Neuronal stem cell (in vitro differentiated cells): ENCODE measurements around the gene RAB39B. TPM values are rescaled to one million over a fixed set of nuclear protein-coding genes. Genes with fewer than 3 reads are reported as not detected.

Experiments used
- DNase-seq: peaks from one replicate; pipeline ENCODE4 v3.0.0-alpha.2; 2013; ENCODE audit warnings: low spot score
- H2AFZ ChIP-seq: one replicate; pipeline ENCODE4 v1.6.1; 2013; ENCODE audit warnings: mild to moderate bottlenecking, low read length, inconsistent platforms
- H2AK5ac ChIP-seq: 2 replicates; pipeline ENCODE4 v1.6.1; 2013; ENCODE audit warnings: low read depth, mild to moderate bottlenecking, inconsistent platforms, low read length, moderate library complexity, mixed read lengths
- H2BK120ac ChIP-seq: 2 replicates; pipeline ENCODE4 v1.6.1; 2013; ENCODE audit warnings: low read depth, mild to moderate bottlenecking, inconsistent platforms, low read length, moderate library complexity, mixed read lengths
- H2BK12ac ChIP-seq: one replicate; pipeline ENCODE4 v1.6.1; 2013; ENCODE audit warnings: low read length, inconsistent platforms
- H2BK15ac ChIP-seq: 2 replicates; pipeline ENCODE4 v1.6.1; 2013; ENCODE audit warnings: mild to moderate bottlenecking, low read length, inconsistent platforms, mixed read lengths
- H2BK5ac ChIP-seq: one replicate; pipeline ENCODE4 v1.6.1; 2013; ENCODE audit warnings: inconsistent platforms, mild to moderate bottlenecking, low read length, moderate library complexity
- H3K14ac ChIP-seq: one replicate; pipeline ENCODE4 v1.6.1; 2013; ENCODE audit warnings: low read length, inconsistent platforms
- H3K18ac ChIP-seq: 2 replicates; pipeline ENCODE4 v1.6.1; 2013; ENCODE audit warnings: low read length, inconsistent platforms
- H3K23ac ChIP-seq: 2 replicates; pipeline ENCODE4 v1.6.1; 2013; ENCODE audit warnings: low read depth, mild to moderate bottlenecking, mixed read lengths, low read length, inconsistent platforms; ENCODE audit not compliant: poor library complexity
- H3K27ac ChIP-seq: replicated peaks from 3 replicates; pipeline ENCODE4 v1.5.1; 2013; ENCODE audit warnings: low read length, inconsistent platforms
- H3K27me3 ChIP-seq, 3 experiments: 2 replicates each; pipeline ENCODE4 v1.6.1; 2013; ENCODE audit warnings: low read length in 3 of 3, mild to moderate bottlenecking in 2 of 3, inconsistent platforms in 1 of 3, low read depth in 1 of 3, mixed read lengths in 1 of 3, moderate library complexity in 1 of 3; ENCODE audit not compliant: control insufficient read depth in 3 of 3, insufficient read depth in 3 of 3
- H3K36me3 ChIP-seq, 2 donors: replicated peaks in 1 of 2; 2 replicates each; pipeline ENCODE4 v1.6.1; 2013; ENCODE audit warnings: low read length in 2 of 2; ENCODE audit not compliant: control insufficient read depth in 2 of 2, insufficient read depth in 2 of 2
- H3K4ac ChIP-seq: 2 replicates; pipeline ENCODE4 v1.6.1; 2013; ENCODE audit warnings: inconsistent platforms, mild to moderate bottlenecking, low read length, moderate library complexity
- H3K4me1 ChIP-seq, 2 donors: 1 replicate in 1 of 2; 2 replicates in 1 of 2; pipeline ENCODE4 v1.6.1; 2013; ENCODE audit warnings: low read length in 2 of 2, low read depth in 1 of 2; ENCODE audit not compliant: control insufficient read depth in 2 of 2, insufficient read depth in 1 of 2
- H3K4me2 ChIP-seq: one replicate; pipeline ENCODE4 v1.6.1; 2013; ENCODE audit warnings: mild to moderate bottlenecking, low read length, inconsistent platforms; ENCODE audit not compliant: insufficient read depth, poor library complexity, severe bottlenecking
- H3K4me3 ChIP-seq, 2 donors: 2 replicates each; pipeline ENCODE4 v1.5.1; 2013; ENCODE audit warnings: low read length in 2 of 2, mild to moderate bottlenecking in 2 of 2, inconsistent platforms in 1 of 2, moderate library complexity in 1 of 2
- H3K79me1 ChIP-seq: one replicate; pipeline ENCODE4 v1.6.1; 2013; ENCODE audit warnings: low read depth, mild to moderate bottlenecking, inconsistent platforms, low read length, moderate library complexity
- H3K9ac ChIP-seq: one replicate; pipeline ENCODE4 v1.6.1; 2013; ENCODE audit warnings: mild to moderate bottlenecking, low read depth, low read length, inconsistent platforms; ENCODE audit not compliant: poor library complexity
- H3K9me3 ChIP-seq, 2 donors: replicated peaks in 1 of 2; 2 replicates each; pipeline versions ENCODE3 to v1.6.1; 2013; ENCODE audit warnings: low read length in 2 of 2, mild to moderate bottlenecking in 2 of 2, inconsistent platforms in 1 of 2, low read depth in 1 of 2, mixed read lengths in 1 of 2, moderate library complexity in 1 of 2; ENCODE audit not compliant: control insufficient read depth in 2 of 2, insufficient read depth in 1 of 2
- H4K8ac ChIP-seq: one replicate; pipeline ENCODE4 v1.6.1; 2013; ENCODE audit warnings: low read depth, mild to moderate bottlenecking, inconsistent platforms, low read length, moderate library complexity
- H4K91ac ChIP-seq: one replicate; pipeline ENCODE4 v1.6.1; 2013; ENCODE audit warnings: low read length, low read depth, mild to moderate bottlenecking, inconsistent platforms; ENCODE audit not compliant: poor library complexity
- WGBS, 2 donors: extraction: QIAGEN DNeasy Blood & Tissue Kit; methylation state at CpG; one replicate each; pipeline ENCODE4 v1.1.7; 2013; ENCODE audit warnings: missing lambda C conversion rate in 2 of 2, mixed read lengths in 1 of 2; ENCODE audit not compliant: insufficient read length in 2 of 2, insufficient replicate concordance in 1 of 2; ENCODE audit errors: extremely low coverage in 2 of 2; 5-methylcytosine and 5-hydroxymethylcytosine counted together
- small RNA-seq: library from polyadenylated mRNA; stranded (forward); fragments of <200 nt; extraction: miRNeasy Mini kit (QIAGEN cat#:217004); gene quantifications from one replicate; pipeline ENCODE3, GENCODE V24; 2013; ENCODE audit not compliant: insufficient read depth

RAB39B gene

GRCh38 chrX:155211208-155211607 is 53.1 kb downstream of the RAB39B start:
- no peak overlapping the region for H3K4ac ChIP-seq
- H2BK5ac ChIP-seq, result no peak overlapping the region
- no peak overlapping the region for H3K4me3 ChIP-seq
- no peak overlapping the region for H3K23ac ChIP-seq
- H3K27ac ChIP-seq, result no peak overlapping the region
- no peak overlapping the region for H2AK5ac ChIP-seq
- H3K4me2 ChIP-seq, result no peak overlapping the region
- no peak overlapping the region for H4K91ac ChIP-seq
- DNase-seq, result no peak
- H4K8ac ChIP-seq, result no peak overlapping the region
- no peaks in the 10 kb centered on the region for H3K27me3 ChIP-seq
- H3K9ac ChIP-seq, result no peak overlapping the region
- no peaks in the 10 kb centered on the region for H3K9me3 ChIP-seq
- no peaks in the 10 kb centered on the region for H3K4me1 ChIP-seq
- no peak overlapping the region for H3K14ac ChIP-seq
- H2AFZ ChIP-seq, result no peak overlapping the region
- WGBS, 2 donors, result no CpG with 5 or more reads among the region's 3 CpGs
- H2BK15ac ChIP-seq, result no peak overlapping the region
- H2BK12ac ChIP-seq, result no peak overlapping the region
- no peak overlapping the region for H2BK120ac ChIP-seq
- no peaks in the 10 kb centered on the region for H3K36me3 ChIP-seq
- no peak overlapping the region for H3K18ac ChIP-seq
- no peaks in the 10 kb centered on the region for H3K79me1 ChIP-seq

Small RNAs within 50 kb of the gene (small RNA-seq; reads per million reads assigned to genes)
- gene AC234781.4, result not detected
